Muscle layer of colon (tissue), 2 donors: ENCODE results near the gene SNX15.
A peak's percentile ranks its signal among the peaks of the same experiment; 100 is the strongest.
"Not testable (repeated sequence)": the region's sequence is repeated elsewhere in the genome, so short reads cannot be mapped to it uniquely, and the experiment has no call there.

ENCODE experiments used
- H3K27ac ChIP-seq: one replicate; pipeline ENCODE4 v1.7.0; 2013; ENCODE audit warnings: low read depth, mild to moderate bottlenecking, low read length, moderate library complexity
- H3K27me3 ChIP-seq, 2 donors: one replicate each; pipeline ENCODE4 v1.7.0; 2013; ENCODE audit warnings: low read length in 2 of 2, mild to moderate bottlenecking in 2 of 2; ENCODE audit not compliant: insufficient read depth in 2 of 2, control insufficient read depth in 1 of 2
- H3K36me3 ChIP-seq: one replicate; pipeline ENCODE4 v1.7.0; 2013; ENCODE audit warnings: mild to moderate bottlenecking, low read length; ENCODE audit not compliant: insufficient read depth
- H3K4me1 ChIP-seq: one replicate; pipeline ENCODE4 v1.7.0; 2013; ENCODE audit warnings: mild to moderate bottlenecking, low read length; ENCODE audit not compliant: insufficient read depth
- H3K4me3 ChIP-seq, 2 donors: one replicate each; pipeline ENCODE4 v1.7.0; 2013; ENCODE audit warnings: low read length in 2 of 2, low read depth in 1 of 2, mild to moderate bottlenecking in 1 of 2, moderate library complexity in 1 of 2
- H3K9ac ChIP-seq: one replicate; pipeline ENCODE4 v1.7.0; 2013; ENCODE audit warnings: low read length
- H3K9me3 ChIP-seq: one replicate; pipeline ENCODE4 v1.7.0; 2013; ENCODE audit warnings: mild to moderate bottlenecking, low read length
- donor health status: abdominal sarcoma.
- donor health status: Adenocarcinoma of cecum.

The SNX15 gene, protein sequence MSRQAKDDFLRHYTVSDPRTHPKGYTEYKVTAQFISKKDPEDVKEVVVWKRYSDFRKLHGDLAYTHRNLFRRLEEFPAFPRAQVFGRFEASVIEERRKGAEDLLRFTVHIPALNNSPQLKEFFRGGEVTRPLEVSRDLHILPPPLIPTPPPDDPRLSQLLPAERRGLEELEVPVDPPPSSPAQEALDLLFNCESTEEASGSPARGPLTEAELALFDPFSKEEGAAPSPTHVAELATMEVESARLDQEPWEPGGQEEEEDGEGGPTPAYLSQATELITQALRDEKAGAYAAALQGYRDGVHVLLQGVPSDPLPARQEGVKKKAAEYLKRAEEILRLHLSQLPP

GRCh38 chr11:65027213-65028067 lies at the start of gene SNX15:
TSS of gene SNX15 (plus strand) at chr11:65027439. CDS start at chr11:65027538, 99 bp downstream.
- Histone ChIP-seq H3K27ac (peak within 1 kb of the TSS; percentile 98), H3K4me1 (peaks cover 14% of the 10 kb centered on the region), H3K9ac (peak within 1 kb of the TSS; percentile 28), H3K9me3 (no peaks in the 10 kb centered on the region), H3K4me3 (peak within 1 kb of the TSS; percentile 68 to 74), H3K27me3 (no peaks in the 10 kb centered on the region), H3K36me3 (peaks cover 8% of the 10 kb centered on the region)

- not testable (repeated sequence) for H3K9ac ChIP-seq, H3K36me3 ChIP-seq, H3K9me3 ChIP-seq, H3K4me3 ChIP-seq, H3K27ac ChIP-seq, H3K27me3 ChIP-seq, H3K4me1 ChIP-seq
Measured at GRCh38 chr11:64983339-64983738, 43.9 kb upstream of the SNX15 start.

GRCh38 chr11:64987998-64988854 lies 39.0 kb upstream of the SNX15 start:
- Histone ChIP-seq H3K27ac (no peak overlapping the region), H3K4me1 (peaks cover 5% of the 10 kb centered on the region)

DNA sequence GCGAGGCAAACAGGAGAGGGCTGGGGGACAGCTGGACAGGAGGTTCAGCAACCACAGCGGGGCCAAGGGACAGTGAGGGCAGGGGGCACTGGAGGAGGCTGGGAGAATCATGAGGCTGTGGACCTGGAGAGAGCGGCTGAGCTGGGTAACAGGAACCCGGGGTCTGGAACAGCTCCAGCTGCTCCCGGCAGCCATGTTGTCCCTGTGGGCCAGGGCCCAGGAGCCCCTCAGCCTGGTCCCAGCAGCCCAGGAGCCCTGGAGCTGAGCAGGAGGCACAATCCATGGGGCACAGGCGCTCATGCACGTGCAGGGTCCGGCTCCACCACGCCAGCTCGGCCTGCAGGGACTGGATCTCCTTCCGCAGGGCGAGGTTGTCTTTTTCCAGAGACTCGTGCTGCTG lies 37.8 kb upstream of the SNX15 start:
- Histone ChIP-seq H3K27me3 (no peaks in the 10 kb centered on the region), H3K27ac (no peak overlapping the region), H3K36me3 (no peaks in the 10 kb centered on the region), H3K4me3 (no peak overlapping the region), H3K4me1 (peaks cover 5% of the 10 kb centered on the region), H3K9ac (no peak overlapping the region), H3K9me3 (no peaks in the 10 kb centered on the region)

More at GRCh38 chr11:64987998-64988854, 39.0 kb upstream of the SNX15 start:
- no peaks in the 10 kb centered on the region for H3K9me3 ChIP-seq
- H3K27me3 ChIP-seq, result no peaks in the 10 kb centered on the region
- no peaks in the 10 kb centered on the region for H3K36me3 ChIP-seq
- no peak overlapping the region for H3K4me3 ChIP-seq
- H3K9ac ChIP-seq, result no peak overlapping the region

- Histone ChIP-seq H3K27me3 (no peaks in the 10 kb centered on the region), H3K9ac (no peak overlapping the region), H3K27ac (no peak overlapping the region), H3K4me3 (no peak overlapping the region), H3K36me3 (no peaks in the 10 kb centered on the region), H3K4me1 (peaks cover 7% of the 10 kb centered on the region), H3K9me3 (no peaks in the 10 kb centered on the region)
Measured at GRCh38 chr11:64990222-64990923, 36.9 kb upstream of the SNX15 start.

GRCh38 chr11:64994318-64994717 lies 32.9 kb upstream of the SNX15 start:
- H3K27ac ChIP-seq, result no peak overlapping the region
- H3K4me3 ChIP-seq, result no peak overlapping the region
- no peak overlapping the region for H3K9ac ChIP-seq
- H3K9me3 ChIP-seq, result no peaks in the 10 kb centered on the region
- no peaks in the 10 kb centered on the region for H3K27me3 ChIP-seq
- H3K4me1 ChIP-seq, result peaks cover 23% of the 10 kb centered on the region
- no peaks in the 10 kb centered on the region for H3K36me3 ChIP-seq

DNA sequence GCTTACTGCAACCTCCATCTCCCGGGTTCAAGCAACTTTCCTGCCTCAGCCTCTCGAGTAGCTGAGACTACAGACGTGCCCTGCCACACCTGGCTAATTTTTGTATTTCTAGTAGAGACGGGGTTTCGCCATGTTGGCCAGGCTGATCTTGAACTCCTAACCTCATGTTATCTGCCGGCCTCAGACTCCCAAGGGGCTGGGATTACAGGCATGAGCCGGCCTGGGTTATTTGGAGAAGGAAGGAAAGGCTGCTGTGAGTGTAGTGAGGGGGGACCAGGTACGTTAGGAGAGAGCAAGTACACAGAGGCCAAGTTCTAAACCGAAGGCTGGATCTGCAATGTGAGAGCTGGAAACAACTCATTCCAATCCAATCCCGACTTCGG lies 30.9 kb upstream of the SNX15 start:
- peak overlapping the region; percentile 91 for H3K9ac ChIP-seq
- peak overlapping the region; percentile 51 to 88 for H3K4me3 ChIP-seq
- peak overlapping the region; percentile 64 for H3K27ac ChIP-seq
- H3K9me3 ChIP-seq, result no peaks in the 10 kb centered on the region
- no peaks in the 10 kb centered on the region for H3K36me3 ChIP-seq
- no peaks in the 10 kb centered on the region for H3K27me3 ChIP-seq
- peaks cover 21% of the 10 kb centered on the region for H3K4me1 ChIP-seq

GRCh38 chr11:64996710-64997380 lies 30.4 kb upstream of the SNX15 start, which contains the start of gene BATF2:
TSS of gene BATF2 (minus strand) at chr11:64996971. CDS start at chr11:64996914, 57 bp downstream.
- peaks cover 21% of the 10 kb centered on the region for H3K4me1 ChIP-seq
- no peaks in the 10 kb centered on the region for H3K36me3 ChIP-seq
- peak within 1 kb of the TSS; percentile 64 for H3K27ac ChIP-seq
- H3K27me3 ChIP-seq, result no peaks in the 10 kb centered on the region
- H3K4me3 ChIP-seq, result peak within 1 kb of the TSS; percentile 51 to 88
- no peaks in the 10 kb centered on the region for H3K9me3 ChIP-seq
- peak within 1 kb of the TSS; percentile 91 for H3K9ac ChIP-seq

DNA sequence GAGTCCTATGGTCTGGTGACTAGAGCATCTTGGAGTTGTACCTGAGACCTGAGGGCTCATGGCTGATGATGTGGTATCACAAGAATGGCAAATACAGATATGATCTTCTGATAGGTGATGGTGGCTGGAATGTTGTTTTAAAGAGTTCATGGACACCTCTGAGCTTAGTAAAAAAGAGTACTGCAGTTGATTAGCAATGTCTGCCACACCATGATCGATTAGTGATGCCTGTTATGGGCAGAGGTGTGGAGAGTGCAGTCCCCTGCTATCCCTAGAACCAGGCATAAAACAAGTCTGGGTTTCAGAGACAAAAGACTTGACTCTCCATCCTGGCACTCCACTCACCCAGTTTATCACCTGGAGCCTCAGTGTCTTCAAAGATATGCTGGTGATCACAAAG lies 29.1 kb upstream of the SNX15 start:
- Histone ChIP-seq H3K9me3 (no peaks in the 10 kb centered on the region), H3K36me3 (no peaks in the 10 kb centered on the region), H3K9ac (no peak overlapping the region), H3K4me1 (peaks cover 21% of the 10 kb centered on the region), H3K27me3 (no peaks in the 10 kb centered on the region), H3K27ac (no peak overlapping the region), H3K4me3 (no peak overlapping the region)

DNA sequence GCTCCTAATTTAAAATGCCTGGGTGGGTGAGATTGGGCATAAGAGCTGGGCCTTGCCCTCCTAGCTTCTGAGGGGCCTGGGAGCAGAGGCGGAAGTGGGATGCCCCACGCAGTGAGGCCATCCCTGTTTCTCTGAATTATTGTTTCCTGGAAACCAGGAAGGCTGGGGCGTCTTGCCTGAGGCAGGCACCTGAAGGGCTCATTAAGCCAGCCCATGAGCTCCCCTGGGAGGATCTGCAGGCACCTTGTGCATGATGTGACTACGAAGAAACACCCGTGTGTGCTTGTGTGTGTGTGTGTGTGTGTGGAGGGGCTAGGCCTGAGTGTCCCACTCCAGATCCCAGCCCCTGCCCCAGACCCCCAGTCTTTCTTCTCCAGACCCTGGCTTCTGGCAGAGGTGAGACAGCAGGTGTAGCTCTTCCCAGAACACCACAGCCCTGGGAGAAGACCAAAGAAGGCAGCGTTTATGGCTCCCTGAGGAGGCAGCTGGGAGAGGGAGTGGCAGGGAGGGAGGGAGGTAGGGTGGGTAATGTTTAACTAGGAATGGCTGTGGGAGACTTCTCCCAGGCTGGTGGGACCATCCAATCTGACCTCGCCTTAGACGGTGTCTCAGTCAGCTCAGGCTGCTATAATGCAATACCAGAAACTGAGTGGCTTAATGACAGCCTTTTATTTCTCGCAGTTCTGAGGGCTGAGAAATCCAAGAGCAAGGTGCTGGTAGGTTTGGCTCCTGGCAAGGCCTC lies 28.4 kb upstream of the SNX15 start:
- Histone ChIP-seq H3K36me3 (no peaks in the 10 kb centered on the region), H3K27me3 (no peaks in the 10 kb centered on the region), H3K9me3 (no peaks in the 10 kb centered on the region), H3K4me3 (no peak overlapping the region), H3K4me1 (peaks cover 21% of the 10 kb centered on the region), H3K9ac (no peak overlapping the region), H3K27ac (no peak overlapping the region)
